Activated T-helper 1 cell treated with anti-CD3 and anti-CD28 coated beads, Interleukin-12 subunit alpha, Interleukin-12 subunit beta, Interleukin-2, Interleukin-4 antibody, amounts not matched to agents 30 ng/mL and 10 ng/mL and 1 ng/mL, durations not matched to agents 14 hours and 24 hours and 36 hours (primary cell): ENCODE measurements around the gene ITGB4. TPM values are rescaled to one million over a fixed set of nuclear protein-coding genes. Genes with fewer than 3 reads are reported as not detected.
A peak's percentile ranks its signal among the peaks of the same experiment; 100 is the strongest.

Source experiments
- DNase-seq: peaks from one replicate; pipeline ENCODE4 v3.0.0; 2021; ENCODE audit warnings: low spot score
- H3K27ac Mint-ChIP-seq: one replicate; pipeline ENCODE4 v1.8.0; 2021; ENCODE audit warnings: mild to moderate bottlenecking, mixed read lengths
- H3K27me3 Mint-ChIP-seq: one replicate; pipeline ENCODE4 v1.8.0; 2022; ENCODE audit warnings: mild to moderate bottlenecking, moderate library complexity, mixed read lengths; ENCODE audit not compliant: insufficient read depth
- H3K36me3 Mint-ChIP-seq: one replicate; pipeline ENCODE4 v1.8.0; 2021; ENCODE audit warnings: low read depth, mixed read lengths
- H3K4me1 Mint-ChIP-seq: one replicate; pipeline ENCODE4 v1.8.0; 2021; ENCODE audit warnings: low read depth, mixed read lengths
- H3K4me3 Mint-ChIP-seq: one replicate; pipeline ENCODE4 v1.8.0; 2021; ENCODE audit warnings: mild to moderate bottlenecking, moderate library complexity, mixed read lengths
- H3K9me3 Mint-ChIP-seq: one replicate; pipeline ENCODE4 v1.8.0; 2021; ENCODE audit warnings: mixed read lengths
- intact Hi-C: fragments of 100-400 bp; cut with micrococcal nuclease; formaldehyde crosslinking; loops from one replicate; pipeline ENCODE4 v1.15.1; 2024
- total RNA-seq: library from RNA; stranded (reverse); gene quantifications from 2 replicates; pipeline ENCODE4 v1.2.3, GENCODE V29; 2022

Gene ITGB4
- total RNA-seq, 1 donor from 2014 or later = 1.4 TPM

- peaks cover 6% of the 10 kb centered on the region for H3K4me1 Mint-ChIP-seq
- H3K9me3 Mint-ChIP-seq = no peaks in the 10 kb centered on the region
- no peaks in the 10 kb centered on the region for H3K27me3 Mint-ChIP-seq
- H3K4me3 Mint-ChIP-seq = peak overlapping the region; percentile 84
- intact Hi-C loops = loop anchor here (2.0 kb wide), 3 partner anchors 14 to 84 kb away; a partner anchor contains a TSS
- peak overlapping the region; percentile 72 for H3K27ac Mint-ChIP-seq
- DNase-seq = no peak
- no peaks in the 10 kb centered on the region for H3K36me3 Mint-ChIP-seq
Observed at GRCh38 chr17:75764417-75764710, 43.1 kb downstream of the ITGB4 start.

- Mint-ChIP-seq H3K4me1 (peaks cover 6% of the 10 kb centered on the region), H3K9me3 (no peaks in the 10 kb centered on the region), H3K36me3 (no peaks in the 10 kb centered on the region), H3K27me3 (no peaks in the 10 kb centered on the region), H3K4me3 (peak within 1 kb of the TSS; percentile 84), H3K27ac (peak within 1 kb of the TSS; percentile 72)
- DNase-seq = peak; percentile 73
- intact Hi-C loops = loop anchor here (1.0 to 2.0 kb wide), 4 partner anchors 9 to 84 kb away; a partner anchor contains a TSS
Observed at GRCh38 chr17:75764711-75765421, 43.6 kb downstream of the ITGB4 start, which contains the start of gene GALK1. Gene GALK1 (minus strand): TSS chr17:75765192. CDS start chr17:75765136, 56 bp downstream.

- DNase-seq = no peak
- Mint-ChIP-seq H3K4me3 (peak overlapping the region; percentile 27), H3K27ac (no peak overlapping the region), H3K9me3 (no peaks in the 10 kb centered on the region), H3K27me3 (no peaks in the 10 kb centered on the region), H3K36me3 (no peaks in the 10 kb centered on the region), H3K4me1 (peaks cover 6% of the 10 kb centered on the region)
- intact Hi-C loops = loop anchor here (1.0 to 2.0 kb wide), 4 partner anchors 8 to 83 kb away; a partner anchor contains a TSS
Observed at GRCh38 chr17:75765981-75766380, 44.7 kb downstream of the ITGB4 start.

GRCh38 chr17:75767881-75768280 is 46.6 kb downstream of the ITGB4 start:
- intact Hi-C loops = no loop called here
- Mint-ChIP-seq H3K36me3 (no peaks in the 10 kb centered on the region), H3K4me3 (no peak overlapping the region), H3K27me3 (no peaks in the 10 kb centered on the region), H3K4me1 (peaks cover 1% of the 10 kb centered on the region), H3K9me3 (no peaks in the 10 kb centered on the region), H3K27ac (no peak overlapping the region)
- DNase-seq = no peak

- intact Hi-C loops = no loop called here
- H3K27me3 Mint-ChIP-seq = no peaks in the 10 kb centered on the region
- peaks cover 2% of the 10 kb centered on the region for H3K36me3 Mint-ChIP-seq
- no peaks in the 10 kb centered on the region for H3K9me3 Mint-ChIP-seq
- H3K4me3 Mint-ChIP-seq = no peak overlapping the region
- no peaks in the 10 kb centered on the region for H3K4me1 Mint-ChIP-seq
- no peak for DNase-seq
- H3K27ac Mint-ChIP-seq = no peak overlapping the region
Observed at GRCh38 chr17:75769536-75769935, 48.3 kb downstream of the ITGB4 start.

- Mint-ChIP-seq H3K27ac (no peak overlapping the region), H3K9me3 (no peaks in the 10 kb centered on the region), H3K27me3 (no peaks in the 10 kb centered on the region), H3K4me3 (no peak overlapping the region), H3K4me1 (peaks cover 6% of the 10 kb centered on the region), H3K36me3 (peaks cover 19% of the 10 kb centered on the region)
- intact Hi-C loops = no loop called here
- no peak for DNase-seq
Observed at GRCh38 chr17:75771334-75772281, 50.3 kb downstream of the ITGB4 start.

GRCh38 chr17:75773121-75773807 is 52.0 kb downstream of the ITGB4 start:
- DNase-seq = no peak
- Mint-ChIP-seq H3K9me3 (no peaks in the 10 kb centered on the region), H3K27ac (no peak overlapping the region), H3K4me3 (no peak overlapping the region), H3K4me1 (peaks cover 22% of the 10 kb centered on the region), H3K36me3 (peaks cover 35% of the 10 kb centered on the region), H3K27me3 (no peaks in the 10 kb centered on the region)
- intact Hi-C loops = no loop called here

- H3K4me1 Mint-ChIP-seq = peaks cover 27% of the 10 kb centered on the region
- H3K9me3 Mint-ChIP-seq = no peaks in the 10 kb centered on the region
- H3K27ac Mint-ChIP-seq = no peak overlapping the region
Observed at GRCh38 chr17:75773808-75774470, 52.7 kb downstream of the ITGB4 start.

GRCh38 chr17:75774471-75774990 is 53.3 kb downstream of the ITGB4 start:
- Mint-ChIP-seq H3K4me3 (no peak overlapping the region), H3K36me3 (peaks cover 42% of the 10 kb centered on the region), H3K27me3 (peaks cover under 1% of the 10 kb centered on the region), H3K4me1 (peaks cover 27% of the 10 kb centered on the region), H3K27ac (no peak overlapping the region), H3K9me3 (no peaks in the 10 kb centered on the region)
- no peak for DNase-seq
- intact Hi-C loops = loop anchor here (1.0 kb wide), 1 partner anchor 9 kb away; the partner anchor contains the start of gene GALK1

More at GRCh38 chr17:75773808-75774470, 52.7 kb downstream of the ITGB4 start:
- intact Hi-C loops = loop anchor here (1.0 kb wide), 1 partner anchor 9 kb away; the partner anchor contains the start of gene GALK1
- Mint-ChIP-seq H3K36me3 (peaks cover 42% of the 10 kb centered on the region), H3K27me3 (no peaks in the 10 kb centered on the region), H3K4me3 (no peak overlapping the region)
- no peak for DNase-seq

- peaks cover 2% of the 10 kb centered on the region for H3K27me3 Mint-ChIP-seq
- DNase-seq = no peak
- intact Hi-C loops = loop anchor here (1.0 to 5.0 kb wide), 3 partner anchors 10 to 952 kb away; partner anchors contain the start of genes GALK1, JMJD6, METTL23 and TRIM65
- peaks cover 42% of the 10 kb centered on the region for H3K36me3 Mint-ChIP-seq
- H3K9me3 Mint-ChIP-seq = no peaks in the 10 kb centered on the region
- H3K27ac Mint-ChIP-seq = peak overlapping the region; percentile 5
- H3K4me3 Mint-ChIP-seq = peak overlapping the region; percentile 98
- peaks cover 32% of the 10 kb centered on the region for H3K4me1 Mint-ChIP-seq
Observed at GRCh38 chr17:75774991-75775668, 53.9 kb downstream of the ITGB4 start.

- peaks cover 33% of the 10 kb centered on the region for H3K4me1 Mint-ChIP-seq
- H3K27ac Mint-ChIP-seq = peak overlapping the region; percentile 75
- peak overlapping the region; percentile 98 for H3K4me3 Mint-ChIP-seq
- no peak for DNase-seq
- H3K9me3 Mint-ChIP-seq = no peaks in the 10 kb centered on the region
- intact Hi-C loops = loop anchor here (2.0 to 5.0 kb wide), 3 partner anchors 68 to 951 kb away; partner anchors contain the start of genes JMJD6, METTL23, TRIM65 and UNC13D
- H3K27me3 Mint-ChIP-seq = peaks cover 2% of the 10 kb centered on the region
- peaks cover 42% of the 10 kb centered on the region for H3K36me3 Mint-ChIP-seq
Observed at GRCh38 chr17:75776386-75777295, 55.4 kb downstream of the ITGB4 start.
